GM23248 (cell line): Measurements from ENCODE around the gene ASPRV1. TPM values are rescaled to one million over a fixed set of nuclear protein-coding genes. Genes with fewer than 3 reads are reported as not detected.
A peak's percentile ranks its signal among the peaks of the same experiment; 100 is the strongest.

Experiments used
- DNase-seq: peaks from one replicate; pipeline ENCODE4 v3.0.0-alpha.2; 2015
- H2AFZ ChIP-seq: fragments of 200-600 bp; sonication (generic); 2 replicates; pipeline ENCODE4 v1.6.1; 2016; ENCODE audit warnings: antibody characterized with exemption
- H3F3A ChIP-seq: fragments of 200-600 bp; sonication (generic); 2 replicates; pipeline ENCODE4 v1.6.1; 2016; ENCODE audit warnings: mild to moderate bottlenecking, antibody characterized with exemption, mixed run types; ENCODE audit not compliant: insufficient read depth
- H3K27ac ChIP-seq: fragments of 200-600 bp; sonication (generic); 2 replicates; pipeline ENCODE4 v1.5.1; 2016; ENCODE audit warnings: mild to moderate bottlenecking
- H3K27me3 ChIP-seq: fragments of 200-600 bp; sonication (generic); replicated peaks from 2 replicates; pipeline ENCODE4 v1.6.1; 2016; ENCODE audit warnings: mild to moderate bottlenecking; ENCODE audit not compliant: insufficient read depth
- H3K36me3 ChIP-seq: fragments of 200-600 bp; sonication (generic); 2 replicates; pipeline ENCODE4 v1.6.1; 2016; ENCODE audit warnings: low read depth, mild to moderate bottlenecking
- H3K4me1 ChIP-seq: fragments of 200-600 bp; sonication (generic); 2 replicates; pipeline ENCODE4 v1.6.1; 2016; ENCODE audit warnings: mild to moderate bottlenecking; ENCODE audit not compliant: insufficient read depth
- H3K4me2 ChIP-seq: fragments of 200-600 bp; sonication (generic); one replicate; pipeline ENCODE4 v1.6.1; 2016; ENCODE audit warnings: mild to moderate bottlenecking; ENCODE audit not compliant: unreplicated experiment
- H3K4me3 ChIP-seq: fragments of 200-600 bp; sonication (generic); 2 replicates; pipeline ENCODE4 v1.5.1; 2016; ENCODE audit warnings: mild to moderate bottlenecking
- H3K79me2 ChIP-seq: fragments of 200-600 bp; sonication (generic); 2 replicates; pipeline ENCODE4 v1.6.1; 2016; ENCODE audit warnings: mild to moderate bottlenecking; ENCODE audit not compliant: insufficient read depth
- H3K9ac ChIP-seq: fragments of 200-600 bp; sonication (generic); 2 replicates; pipeline ENCODE4 v1.6.1; 2016; ENCODE audit warnings: mild to moderate bottlenecking
- H3K9me2 ChIP-seq: fragments of 200-600 bp; sonication (generic); 2 replicates; pipeline ENCODE4 v1.6.1; 2016; ENCODE audit warnings: mixed run types, mild to moderate bottlenecking, moderate library complexity; ENCODE audit not compliant: insufficient read depth
- H3K9me3 ChIP-seq: fragments of 200-600 bp; sonication (generic); one replicate; pipeline ENCODE4 v1.6.1; 2017; ENCODE audit warnings: low read depth
- H4K20me1 ChIP-seq: fragments of 200-600 bp; sonication (generic); 2 replicates; pipeline ENCODE4 v1.6.0; 2016; ENCODE audit not compliant: insufficient read depth
- EZH2 ChIP-seq: fragments of 200-600 bp; sonication (generic); IDR thresholded peaks from 2 replicates; pipeline ENCODE4 v1.6.1; 2018; ENCODE audit warnings: antibody characterized with exemption, mild to moderate bottlenecking; ENCODE audit not compliant: insufficient read depth, poor library complexity, severe bottlenecking
- EZH2phosphoT487 ChIP-seq: fragments of 200-600 bp; sonication (generic); IDR thresholded peaks from 2 replicates; pipeline ENCODE4 v1.6.1; 2018; ENCODE audit warnings: antibody characterized with exemption, moderate library complexity, mild to moderate bottlenecking, low read depth; ENCODE audit not compliant: insufficient read depth
- WGBS, 2 experiments: methylation state at CpG; one replicate each; pipeline ENCODE4 v1.1.6; 2015 to 2017; ENCODE audit warnings: low lambda C conversion rate in 2 of 2, low coverage in 1 of 2; ENCODE audit errors: missing lambda C conversion rate in 2 of 2; 5-methylcytosine and 5-hydroxymethylcytosine counted together
- in situ Hi-C: fragments of 300-500 bp; cut with MboI; formaldehyde crosslinking; loops from 2 replicates; pipeline ENCODE4 v1.15.0; 2020
- polyA plus RNA-seq: library from polyadenylated mRNA; unstranded; fragments of >200 nt; fragmentation: Nextera tagmentation; extraction: Ambion mirVana; gene quantifications from 2 replicates; pipeline ENCODE4 v1.2.1, GENCODE V29; 2016
- total RNA-seq: library from RNA; depleted of rRNA; stranded (reverse); fragments of >200 nt; shearing (Covaris generic); gene quantifications from 2 replicates; pipeline ENCODE4 v1.2.3, GENCODE V29; 2014; rRNA removed

The ASPRV1 gene
- total and polyA plus RNA-seq, 2 experiments from 2014 or later, result 0.24 to 0.86 TPM

DNA sequence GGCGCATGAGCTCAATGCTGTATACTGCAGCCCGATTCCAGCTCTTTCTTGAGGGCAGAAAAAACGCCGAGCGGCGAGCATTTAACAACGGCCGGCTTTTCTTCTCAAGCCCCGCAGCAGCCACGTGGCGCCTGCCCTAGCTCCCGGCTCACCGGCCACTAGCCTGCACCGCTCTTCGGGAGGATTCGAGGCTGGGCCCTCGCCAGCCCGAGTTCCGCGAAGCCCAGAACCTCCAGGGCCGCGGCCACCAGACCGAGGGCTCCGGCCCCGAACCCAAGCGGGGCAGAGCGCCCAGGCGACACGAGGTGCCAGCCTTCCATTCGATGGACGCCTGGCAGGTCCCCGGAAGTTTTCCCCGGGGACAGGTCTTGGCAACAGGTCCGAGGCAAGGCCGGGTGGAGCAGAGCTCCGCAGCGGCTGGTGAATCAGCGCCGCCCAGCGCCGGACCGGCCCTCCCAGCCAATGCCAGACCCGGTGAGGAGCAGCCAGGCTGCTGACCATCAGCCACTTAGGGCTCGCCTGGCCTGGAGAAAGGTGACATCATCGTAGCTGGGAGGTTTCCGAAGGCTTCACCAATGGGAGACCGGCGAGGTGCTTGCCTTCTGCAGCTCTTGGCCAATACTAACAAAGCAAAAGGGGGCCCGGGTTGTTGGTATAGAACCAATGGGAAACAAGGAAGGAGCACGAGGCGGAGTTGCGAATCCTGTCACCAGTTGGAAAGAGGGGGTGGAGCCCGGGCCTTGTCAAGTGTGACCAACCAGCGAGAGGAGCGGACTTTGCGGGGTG, 47.1 kb downstream of the ASPRV1 start:
- DNase-seq, result peak; percentile 100
- Histone ChIP-seq H2AFZ (peak overlapping the region; percentile 77), H3K9me3 (no peaks in the 10 kb centered on the region), H3K9me2 (no peaks in the 10 kb centered on the region), H3F3A (peaks cover 50% of the 10 kb centered on the region), H3K79me2 (peaks cover 38% of the 10 kb centered on the region), H3K9ac (peak overlapping the region; percentile 93), H3K27me3 (no peaks in the 10 kb centered on the region), H3K27ac (peak overlapping the region; percentile 95), H3K36me3 (0 out of 2 replicates have a peak, but pooled peaks cover 5% of the 10 kb centered on the region), H3K4me1 (peaks cover 28% of the 10 kb centered on the region), H3K4me3 (peak overlapping the region; percentile 85), H4K20me1 (no peaks in the 10 kb centered on the region), H3K4me2 (peak overlapping the region; percentile 79)
- in situ Hi-C loops, result loop anchor here (10.0 to 25.0 kb wide), 2 partner anchors 230 to 348 kb away; partner anchors contain the start of gene PCYOX1
- TF ChIP-seq EZH2phosphoT487 (no peak), EZH2 (no peak)
- 1% methylated on average over 50 to 55 of the region's 56 CpGs for WGBS, 2 experiments

DNA sequence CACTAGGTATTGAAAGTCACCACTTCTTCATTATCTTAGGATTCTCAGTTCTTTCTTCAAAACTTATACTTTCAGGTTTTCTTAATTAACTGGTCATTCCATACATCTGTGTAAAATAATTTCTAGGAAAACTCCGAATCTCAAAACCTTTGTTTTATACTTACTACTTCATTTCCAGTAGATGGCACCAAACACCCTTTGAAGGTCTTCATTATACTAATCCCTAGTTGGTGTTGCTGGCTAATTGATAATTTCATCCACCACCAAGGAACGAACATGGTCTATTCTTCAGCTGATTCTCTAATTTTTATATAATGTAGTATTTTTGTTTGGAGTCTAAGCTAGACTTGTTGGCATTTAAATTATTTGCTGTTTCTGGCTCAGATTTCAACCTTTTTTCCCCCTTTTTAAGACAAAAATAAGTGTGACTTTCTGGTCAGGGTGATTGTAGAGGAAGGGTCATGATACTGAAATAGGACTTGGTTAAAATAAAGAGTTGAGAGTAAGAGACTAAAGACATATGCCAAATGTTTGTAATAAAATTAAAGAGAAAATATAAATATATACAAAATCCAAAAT, 49.4 kb downstream of the ASPRV1 start:
- Histone ChIP-seq H3K4me1 (peaks cover 13% of the 10 kb centered on the region), H4K20me1 (no peaks in the 10 kb centered on the region), H3K9ac (0 out of 2 replicates have a peak overlapping the region, but pooled peaks have one; percentile 24), H3K36me3 (peaks cover 12% of the 10 kb centered on the region), H3K79me2 (peaks cover 21% of the 10 kb centered on the region), H3K9me3 (no peaks in the 10 kb centered on the region), H2AFZ (no peak overlapping the region), H3K4me2 (no peak overlapping the region), H3F3A (peaks cover 41% of the 10 kb centered on the region), H3K9me2 (no peaks in the 10 kb centered on the region), H3K4me3 (no peak overlapping the region), H3K27me3 (no peaks in the 10 kb centered on the region), H3K27ac (peak overlapping the region; percentile 33)
- in situ Hi-C loops, result loop anchor here (10.0 to 25.0 kb wide), 2 partner anchors 233 to 350 kb away; partner anchors contain the start of gene PCYOX1
- DNase-seq, result peak; percentile 79
- 3 to 7% methylated on average over 2 of the region's 2 CpGs for WGBS, 2 experiments
- TF ChIP-seq EZH2 (no peak), EZH2phosphoT487 (no peak)

Other genes starting within 250 kb of the ASPRV1 start
- 31.0 and 35.7 TPM in 2 replicates for gene ANXA4, start 219.5 kb downstream of the ASPRV1 start, total RNA-seq
- 113 and 122 TPM in 2 replicates for gene ANXA4, start 219.5 kb downstream of the ASPRV1 start, polyA plus RNA-seq
- gene GMCL1, start 132.0 kb downstream of the ASPRV1 start, total RNA-seq, result 9.6 and 15.7 TPM in 2 replicates
- gene GMCL1, start 132.0 kb downstream of the ASPRV1 start, polyA plus RNA-seq, result 13.8 and 14.5 TPM in 2 replicates
- gene SNRNP27, start 67.7 kb downstream of the ASPRV1 start, total RNA-seq, result 46.8 and 69.3 TPM in 2 replicates
- 84.4 and 85.9 TPM in 2 replicates for gene SNRNP27, start 67.7 kb downstream of the ASPRV1 start, polyA plus RNA-seq
- gene MXD1, start 46.5 kb downstream of the ASPRV1 start, total RNA-seq, result 4.4 and 5.3 TPM in 2 replicates
- gene MXD1, start 46.5 kb downstream of the ASPRV1 start, polyA plus RNA-seq, result 6.3 and 7.6 TPM in 2 replicates
- 23.8 and 29.8 TPM in 2 replicates for gene PCBP1, start 125.8 kb upstream of the ASPRV1 start, total RNA-seq
- gene PCBP1, start 125.8 kb upstream of the ASPRV1 start, polyA plus RNA-seq, result 163 and 167 TPM in 2 replicates
- 23.2 and 25.5 TPM in 2 replicates for gene C2orf42, start 229.4 kb upstream of the ASPRV1 start, total RNA-seq
- gene C2orf42, start 229.4 kb upstream of the ASPRV1 start, polyA plus RNA-seq, result 15.5 and 15.7 TPM in 2 replicates